ENCODE measurements around the gene IL7R. TPM values are rescaled to one million over a fixed set of nuclear protein-coding genes. Genes with fewer than 3 reads are reported as not detected.

Gene IL7R
- polyA plus RNA-seq, 2 of the 4 experiments (the other 2 are of a cell fraction): 0.13 to 0.18 TPM

GRCh38 chr5:35823347-35824098 lies 33.2 kb upstream of the IL7R start:
- ATAC-seq (no peak), FAIRE-seq (no peak), DNase-seq (ENCODE audit: low read depth in 1 of 2, low spot score in 1 of 2) (no peak)
- H3K4me3 ChIP-seq: no peak overlapping the region
- no peak overlapping the region for H3K4me2 ChIP-seq
- WGBS (ENCODE audit: missing lambda C conversion rate): 24% methylated on average over 7 of the region's 7 CpGs
- CTCF ChIA-PET: interaction anchor here (1.4 kb wide), 1 partner anchor 103 kb away, joined by 4 read pairs; no protein-coding TSS in a partner anchor
- H3K4me1 ChIP-seq: no peaks in the 10 kb centered on the region
- no peak for TF ChIP-seq FOXS1 (CRISPR knock-in tag; IDR thresholded peaks at IDR 0.05)
- TF ChIP-seq HOXB13 (CRISPR knock-in tag; IDR thresholded peaks at IDR 0.05; ENCODE audit: low read depth): no peak
- no peak for TF ChIP-seq RFX5 (IDR thresholded peaks at IDR 0.05)
- TF ChIP-seq HES2 (IDR thresholded peaks at IDR 0.05): no peak
- TF ChIP-seq RARB (CRISPR knock-in tag; IDR thresholded peaks at IDR 0.05): no peak
- no peak for TF ChIP-seq FOSB (CRISPR knock-in tag; IDR thresholded peaks at IDR 0.05)
- no peak for TF ChIP-seq CHD2 (IDR thresholded peaks at IDR 0.05; ENCODE audit: low read length, partially characterized antibody)
- TF ChIP-seq ZFP36 (IDR thresholded peaks at IDR 0.05; ENCODE audit: borderline replicate concordance, partially characterized antibody): no peak
- no peak for TF ChIP-seq NFE2L2 (conservative IDR thresholded peaks at IDR 0.05; ENCODE audit: low read length)
- TF ChIP-seq NR3C1 (IDR thresholded peaks at IDR 0.05): no peak
- TF ChIP-seq CHD4 (IDR thresholded peaks at IDR 0.05; ENCODE audit: borderline replicate concordance): no peak
- no peak for TF ChIP-seq RAD21 (conservative IDR thresholded peaks at IDR 0.05 in 1 of 2, IDR thresholded peaks at IDR 0.05 in 1 of 2)
- no peak for TF ChIP-seq NPAS2 (CRISPR knock-in tag; IDR thresholded peaks at IDR 0.05; ENCODE audit: borderline replicate concordance)
- TF ChIP-seq PBX3 (IDR thresholded peaks at IDR 0.05): no peak
- TF ChIP-seq HEYL (CRISPR knock-in tag; IDR thresholded peaks at IDR 0.05): no peak
- TF ChIP-seq ZC3H11A (IDR thresholded peaks at IDR 0.05): no peak
- TF ChIP-seq HOXA7 (CRISPR knock-in tag; IDR thresholded peaks at IDR 0.05): no peak
- no peak for TF ChIP-seq RCOR1 (IDR thresholded peaks at IDR 0.05; ENCODE audit: low read depth, low read length)
- TF ChIP-seq EHMT2 (IDR thresholded peaks at IDR 0.05; ENCODE audit: low read depth): no peak
- POLR2A ChIA-PET: no interaction called here
- no peaks in the 10 kb centered on the region for H3K9me3 ChIP-seq
- no peak overlapping the region for H3K27ac ChIP-seq

GRCh38 chr5:35826056-35826455 lies 30.6 kb upstream of the IL7R start:
- ChIA-PET CTCF (interaction anchor here (1.5 kb wide), 1 partner anchor 102 kb away, joined by 3 read pairs; no protein-coding TSS in a partner anchor), POLR2A (no interaction called here)
- 17% methylated on average over 3 of the region's 3 CpGs for WGBS (ENCODE audit: missing lambda C conversion rate)
- Histone ChIP-seq H3K4me3 (no peak overlapping the region), H3K9me3 (no peaks in the 10 kb centered on the region), H3K27ac (no peak overlapping the region), H3K4me2 (no peak overlapping the region), H3K4me1 (no peaks in the 10 kb centered on the region)
- ATAC-seq (no peak), FAIRE-seq (no peak), DNase-seq (ENCODE audit: low read depth in 1 of 2, low spot score in 1 of 2) (no peak)
- TF ChIP-seq ZNF302 (CRISPR knock-in tag; IDR thresholded peaks at IDR 0.05) (no peak), NPAS2 (CRISPR knock-in tag; IDR thresholded peaks at IDR 0.05; ENCODE audit: borderline replicate concordance) (no peak), CEBPB (IDR thresholded peaks at IDR 0.05) (no peak), SREBF2 (IDR thresholded peaks at IDR 0.05) (no peak), ZFP36 (IDR thresholded peaks at IDR 0.05; ENCODE audit: borderline replicate concordance, partially characterized antibody) (no peak), CHD4 (IDR thresholded peaks at IDR 0.05; ENCODE audit: borderline replicate concordance) (no peak), CBX8 (IDR thresholded peaks at IDR 0.05) (no peak), CTCF (IDR thresholded peaks at IDR 0.05) (no peak)
